ENCODE results near the gene RSRC1.
A peak's percentile ranks its signal among the peaks of the same experiment; 100 is the strongest.
"Not testable (repeated sequence)": the region's sequence is repeated elsewhere in the genome, so short reads cannot be mapped to it uniquely, and the experiment has no call there.

Gene RSRC1

DNA sequence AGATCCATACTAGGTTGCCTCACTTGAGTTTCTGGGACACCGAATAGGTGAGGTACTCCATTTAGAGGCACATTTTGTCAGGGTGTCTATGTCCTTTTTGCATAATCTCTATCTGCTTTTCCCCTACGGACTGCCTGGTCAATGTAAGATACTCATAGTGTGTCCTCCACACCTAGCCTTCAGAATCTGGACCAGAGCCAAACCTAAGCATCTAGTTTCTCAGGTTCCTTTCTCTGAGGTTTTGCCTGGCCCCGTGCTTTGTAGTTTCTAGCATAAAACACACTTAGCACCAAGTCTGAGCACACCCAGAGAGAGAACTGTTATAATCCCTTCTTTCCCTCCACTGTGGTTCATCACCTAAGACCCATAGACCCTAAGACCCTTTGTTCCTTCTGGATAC is 355.2 kb downstream of the RSRC1 start:
- no peak for DNase-seq (ENCODE audit: low read depth)

DNA sequence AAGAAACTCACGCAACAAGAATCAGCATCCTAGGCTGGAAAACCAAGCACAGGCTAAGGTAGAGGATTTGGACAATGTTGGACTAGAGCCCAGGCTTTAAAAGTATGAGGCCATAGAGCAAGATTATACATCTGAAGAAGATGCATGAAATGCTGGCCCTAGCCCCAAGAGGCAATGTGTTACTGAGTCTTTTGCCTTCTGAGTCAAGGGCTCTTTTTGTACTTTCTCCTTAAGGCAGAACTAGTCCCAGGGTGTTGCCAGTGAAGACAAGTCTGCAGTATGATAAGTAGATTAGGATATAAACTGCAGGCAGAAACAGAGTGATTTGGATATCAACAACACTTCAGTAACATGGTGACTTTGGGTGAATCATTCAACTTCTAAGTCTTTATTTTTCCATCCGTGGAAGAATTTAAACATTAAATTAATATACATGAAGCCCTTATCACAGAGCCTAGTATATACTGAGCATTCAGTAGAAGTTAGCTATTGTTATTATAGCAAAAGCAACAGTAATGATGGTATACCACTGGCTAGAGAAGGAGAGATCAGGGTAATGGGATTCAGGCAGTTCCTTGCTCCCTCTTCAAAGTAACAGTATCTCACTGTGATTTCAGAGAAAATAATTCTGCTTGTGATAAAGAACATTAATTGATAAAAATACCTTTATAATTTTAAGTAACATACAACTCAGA is 361.2 kb downstream of the RSRC1 start:
- DNase-seq (ENCODE audit: low read depth) = peak; percentile 8

DNA sequence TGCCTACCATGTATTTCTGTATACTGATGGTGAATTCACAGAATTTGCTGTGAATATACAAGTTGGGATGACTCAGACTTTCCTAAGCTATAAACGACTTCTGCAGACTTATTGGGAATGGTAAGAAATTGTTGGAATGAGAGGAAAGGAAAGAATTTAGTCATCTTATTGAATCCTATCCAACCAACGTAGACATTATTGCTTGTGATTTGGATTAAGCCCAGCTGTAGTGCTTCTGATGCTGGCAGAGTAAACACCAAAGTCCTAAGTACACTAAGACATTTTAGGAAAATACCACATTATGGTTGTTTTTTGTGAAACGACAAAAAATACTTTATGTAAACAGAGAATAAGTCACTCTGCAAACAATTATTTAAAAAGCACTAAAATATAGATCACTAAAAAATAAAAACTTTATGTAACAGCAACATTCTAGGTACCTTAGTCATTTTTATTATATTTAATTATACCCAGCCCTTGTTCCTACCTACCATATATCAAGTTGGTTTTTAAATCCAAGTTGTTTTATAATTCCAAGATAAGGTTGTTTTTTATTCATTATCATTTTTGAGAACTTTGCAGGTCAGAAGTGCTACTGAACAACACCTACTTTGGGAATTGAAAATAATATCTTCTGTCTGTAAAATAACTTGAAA is 361.9 kb downstream of the RSRC1 start:
- DNase-seq (ENCODE audit: low read depth) = peak; percentile 89

DNA sequence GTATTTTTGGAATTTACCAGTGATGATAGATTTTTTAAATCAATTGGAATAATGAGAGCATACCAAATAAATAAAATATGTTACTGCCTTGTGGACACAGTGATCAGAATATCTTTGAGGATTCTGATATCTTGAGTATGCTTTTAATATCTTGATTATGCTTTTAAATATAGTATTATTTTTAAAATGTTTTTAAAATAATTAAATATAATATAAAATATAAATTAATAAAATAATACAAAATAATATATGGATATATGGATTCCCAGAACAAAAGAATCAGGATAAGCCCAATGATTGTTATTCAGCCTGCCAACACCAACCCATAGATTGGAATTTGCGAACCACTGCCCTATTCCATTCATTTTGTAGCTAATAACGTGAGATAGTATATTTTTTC is 369.2 kb downstream of the RSRC1 start:
- no peak for DNase-seq (ENCODE audit: low read depth)

DNA sequence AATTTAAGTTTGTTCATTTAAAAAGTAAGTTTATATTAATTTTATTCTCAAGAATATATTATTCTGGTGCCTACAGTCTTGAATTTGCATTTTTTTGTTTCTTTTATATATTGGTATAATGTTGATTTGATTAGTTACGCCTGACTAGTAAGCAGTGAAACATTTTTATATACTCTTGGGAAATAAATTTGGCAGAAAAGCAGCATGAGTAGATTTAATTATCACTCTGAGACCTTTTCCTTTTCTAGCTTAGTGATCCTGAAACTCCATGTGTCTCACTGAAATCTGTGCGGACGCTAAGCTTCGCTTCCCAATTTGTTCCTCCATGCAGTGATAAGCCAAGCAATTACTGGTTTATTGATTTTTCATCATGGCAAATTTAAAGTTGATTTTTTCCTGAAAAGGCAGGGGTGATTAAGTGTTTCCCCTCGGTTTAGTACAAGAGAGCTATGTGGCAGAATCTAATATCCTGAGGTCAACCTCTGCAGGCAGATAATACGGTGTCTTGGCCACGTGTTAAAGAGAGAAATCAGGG is 373.9 kb downstream of the RSRC1 start:
- DNase-seq (ENCODE audit: low read depth) = no peak

DNA sequence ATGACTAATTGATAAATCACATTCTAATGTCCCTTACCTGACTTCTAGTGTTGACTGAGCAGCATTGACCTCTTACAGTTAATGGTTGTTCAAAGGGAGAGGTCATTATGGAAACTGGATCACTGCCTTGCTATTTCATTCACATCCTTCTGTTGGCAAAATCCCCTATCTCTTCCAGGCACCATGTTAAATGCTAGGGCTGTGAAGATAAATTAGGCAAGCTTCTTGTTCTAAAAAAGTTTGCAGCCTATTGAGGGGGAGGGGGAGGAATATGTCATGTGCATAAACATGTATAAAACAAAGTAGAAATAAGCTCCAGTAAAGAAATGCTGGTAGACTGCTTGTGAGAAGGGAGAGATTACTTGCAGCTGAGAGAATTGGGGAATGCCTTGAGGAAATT is 376.3 kb downstream of the RSRC1 start:
- DNase-seq (ENCODE audit: low read depth) = no peak

DNA sequence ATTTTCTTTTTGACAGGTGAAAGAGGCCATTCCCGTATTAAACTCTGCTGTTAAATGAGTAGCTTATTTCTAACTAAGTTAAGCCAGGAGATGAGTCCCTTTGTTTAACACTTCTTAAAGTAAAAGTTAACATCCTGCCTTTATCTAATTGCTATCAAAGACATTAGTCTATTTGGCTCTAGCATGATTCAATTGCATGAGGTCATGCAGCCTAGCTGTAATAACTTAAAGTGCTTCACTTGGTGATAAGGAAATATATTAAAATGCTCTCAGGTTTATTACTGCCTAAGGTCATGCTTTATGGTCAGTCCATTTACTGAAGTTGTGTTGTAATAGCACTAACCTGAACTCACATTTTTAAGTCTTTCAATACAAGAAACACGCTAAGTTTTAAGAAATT is 378.8 kb downstream of the RSRC1 start:
- DNase-seq (ENCODE audit: low read depth) = peak; percentile 7

DNA sequence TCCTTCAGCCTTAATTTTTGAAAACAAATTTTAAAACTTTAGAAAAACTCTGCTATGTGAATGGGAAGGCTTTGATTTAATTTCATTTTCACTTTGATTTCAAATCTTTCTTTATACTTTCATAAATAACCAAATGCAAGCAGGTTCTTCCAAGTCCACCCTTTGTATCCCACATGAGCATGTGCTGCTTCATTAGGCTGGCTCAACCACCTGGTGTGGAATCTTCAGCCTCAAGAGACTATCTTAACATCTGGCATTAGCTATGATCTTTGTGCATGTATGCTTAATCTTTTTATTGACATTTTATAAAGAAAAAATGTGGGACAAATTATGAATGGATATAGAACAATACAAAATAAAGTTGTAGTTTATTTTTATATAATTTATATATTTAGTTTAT is 379.3 kb downstream of the RSRC1 start:
- DNase-seq (ENCODE audit: low read depth) = no peak

DNA sequence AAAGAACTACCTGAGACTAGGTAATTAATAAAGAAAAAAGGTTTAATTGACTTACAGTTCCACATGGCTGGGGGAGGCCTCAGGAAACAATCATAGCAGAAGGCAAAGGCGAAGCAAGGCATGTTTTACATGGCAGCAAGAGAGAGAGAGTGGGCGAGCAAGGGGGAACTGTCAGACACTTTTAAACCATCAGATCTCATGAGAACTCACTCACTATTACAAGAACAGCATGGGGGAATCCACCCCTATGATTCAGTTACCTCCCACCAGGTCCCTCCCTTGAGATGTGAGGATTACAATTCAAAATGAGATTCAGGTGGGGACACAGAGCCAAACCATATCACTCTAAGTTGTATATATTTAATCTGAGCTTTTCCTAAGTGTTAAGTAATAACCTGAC is 382.1 kb downstream of the RSRC1 start:
- no peak for DNase-seq (ENCODE audit: low read depth)

DNA sequence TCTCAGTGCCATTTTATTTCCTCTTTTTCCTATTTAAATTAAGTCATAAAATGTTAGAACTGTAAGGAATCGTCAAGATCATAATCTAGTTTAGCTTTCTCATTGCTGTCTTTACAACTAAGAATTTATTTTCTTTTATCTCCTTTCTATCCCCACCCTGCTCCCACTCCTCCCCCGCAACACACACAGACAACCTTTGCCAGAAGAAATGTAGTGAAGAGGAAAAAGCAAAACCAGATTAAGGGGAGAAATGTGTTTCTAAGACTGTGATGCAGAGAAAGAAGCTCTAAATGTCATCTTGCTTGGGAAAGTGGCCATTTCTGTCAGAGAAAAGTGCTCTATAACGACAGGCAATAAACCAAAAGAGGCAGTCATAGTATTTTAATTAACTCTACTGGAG is 382.8 kb downstream of the RSRC1 start:
- DNase-seq (ENCODE audit: low read depth) = no peak

DNA sequence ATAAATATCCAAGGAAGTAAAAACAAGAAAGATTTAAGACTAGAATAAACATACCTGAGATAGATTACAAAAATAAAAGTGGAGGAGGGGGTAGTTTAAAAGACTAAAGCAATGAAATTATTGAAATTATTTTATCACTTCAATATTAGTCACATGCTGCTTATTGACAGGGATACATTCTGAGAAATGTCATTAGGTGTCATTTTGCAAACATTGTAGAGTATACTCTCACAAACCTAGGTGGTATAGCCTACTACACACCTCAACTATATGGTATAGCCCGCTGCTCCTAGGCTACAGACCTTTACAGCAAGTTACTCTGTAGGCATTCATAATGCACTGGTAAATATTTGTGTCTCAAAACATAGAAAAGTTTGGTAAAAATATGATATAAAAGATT is 384.0 kb downstream of the RSRC1 start:
- DNase-seq (ENCODE audit: low read depth) = no peak

DNA sequence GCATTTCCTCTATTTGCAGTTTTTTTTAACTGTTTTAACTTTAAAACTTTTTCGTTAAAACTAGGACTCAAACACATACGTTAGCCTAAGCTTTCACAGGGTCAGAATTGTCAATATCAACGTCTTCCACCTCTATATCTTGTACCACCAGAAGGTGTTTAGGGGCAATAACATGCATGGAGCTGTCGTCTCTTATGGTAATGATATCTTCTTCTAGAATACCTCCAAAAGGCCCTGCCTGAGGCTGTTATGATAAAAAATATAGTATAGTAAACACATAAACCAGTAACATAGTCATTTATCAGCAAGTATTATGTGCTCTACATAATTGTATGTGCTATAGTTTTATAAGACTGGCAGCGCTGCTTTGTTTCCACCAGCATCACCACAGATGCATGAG is 384.8 kb downstream of the RSRC1 start:
- no peak for DNase-seq (ENCODE audit: low read depth)

DNA sequence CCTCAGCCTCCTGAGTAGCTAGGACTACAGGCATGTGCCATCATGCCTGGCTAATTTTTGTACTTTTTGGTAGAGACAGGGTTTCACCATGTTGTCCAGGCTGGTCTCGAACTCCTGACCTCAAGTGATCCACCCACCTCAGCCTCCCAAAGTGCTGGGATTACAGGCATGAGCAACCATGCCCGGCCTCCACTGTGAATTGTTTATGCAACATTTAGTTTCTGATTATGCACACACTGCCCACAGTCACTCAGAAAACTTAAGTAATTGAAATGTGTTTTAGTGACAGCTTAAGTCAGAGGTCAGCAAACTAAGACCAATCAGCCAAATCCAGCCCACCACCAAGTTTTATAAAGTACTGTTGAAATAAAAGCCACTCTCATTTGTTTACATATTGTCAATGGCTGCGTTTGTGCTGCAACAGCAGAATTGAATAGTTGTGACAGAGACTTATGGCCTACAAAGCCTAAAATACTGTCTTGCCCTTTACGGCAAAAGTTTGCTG is 385.6 kb downstream of the RSRC1 start:
- not testable (repeated sequence) for DNase-seq (ENCODE audit: low read depth)

DNA sequence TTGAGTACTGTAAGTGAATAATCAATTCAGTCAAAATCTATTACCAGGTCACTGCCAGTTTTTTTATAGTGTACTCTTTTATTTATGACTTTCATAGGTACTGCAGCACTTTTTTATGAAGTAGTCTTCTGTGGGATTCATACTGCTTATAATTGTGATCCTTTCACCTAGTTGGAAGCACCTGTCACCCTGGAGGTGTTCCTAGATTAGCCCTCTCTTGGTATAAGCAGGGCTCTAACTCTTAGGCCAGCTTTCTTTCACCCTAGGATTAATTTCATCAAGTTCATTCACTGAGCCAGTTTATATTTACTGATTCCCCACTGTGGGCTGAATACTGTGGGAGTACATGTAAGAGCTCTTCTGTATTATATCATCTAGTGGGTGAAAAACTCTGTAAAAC is 395.2 kb downstream of the RSRC1 start:
- no peak for DNase-seq (ENCODE audit: low read depth)

DNA sequence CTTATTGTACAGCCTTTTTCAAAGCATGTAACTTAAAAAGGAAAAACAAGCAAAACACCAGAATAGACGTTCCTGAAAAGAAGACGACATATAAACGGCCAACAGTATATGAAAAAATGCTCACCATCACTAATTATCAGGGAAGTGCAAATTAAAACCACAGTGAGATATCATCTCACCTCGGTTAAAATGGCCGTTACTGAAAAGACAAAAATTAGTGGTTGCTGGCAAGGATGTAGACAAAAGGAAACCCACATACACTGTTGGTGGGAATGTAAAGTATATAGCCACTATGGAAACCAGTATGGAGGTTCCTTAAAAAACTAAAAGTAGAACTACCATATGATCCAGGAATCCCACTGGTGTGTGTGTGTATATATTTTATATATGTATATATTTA is 396.6 kb downstream of the RSRC1 start:
- DNase-seq (ENCODE audit: low read depth) = no peak

DNA sequence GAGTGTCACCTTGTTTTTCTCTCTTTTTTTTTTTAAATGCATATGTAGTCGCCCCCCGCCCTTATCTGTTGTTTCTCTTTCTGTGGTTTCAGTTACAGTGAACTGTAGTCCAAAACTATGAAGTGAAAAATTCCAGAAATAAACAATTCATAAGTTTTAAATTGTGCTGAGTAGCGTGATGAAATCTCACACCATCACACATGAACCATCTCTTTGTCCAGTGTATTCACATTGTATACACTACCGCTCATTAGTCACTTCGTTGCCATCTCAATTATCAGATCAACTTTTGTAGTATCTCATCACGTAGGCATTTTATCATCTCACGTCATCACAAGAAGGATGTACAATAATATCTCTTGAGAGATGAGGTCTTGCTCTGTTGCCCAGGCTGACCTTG is 398.6 kb downstream of the RSRC1 start:
- DNase-seq (ENCODE audit: low read depth) = peak; percentile 83

DNA sequence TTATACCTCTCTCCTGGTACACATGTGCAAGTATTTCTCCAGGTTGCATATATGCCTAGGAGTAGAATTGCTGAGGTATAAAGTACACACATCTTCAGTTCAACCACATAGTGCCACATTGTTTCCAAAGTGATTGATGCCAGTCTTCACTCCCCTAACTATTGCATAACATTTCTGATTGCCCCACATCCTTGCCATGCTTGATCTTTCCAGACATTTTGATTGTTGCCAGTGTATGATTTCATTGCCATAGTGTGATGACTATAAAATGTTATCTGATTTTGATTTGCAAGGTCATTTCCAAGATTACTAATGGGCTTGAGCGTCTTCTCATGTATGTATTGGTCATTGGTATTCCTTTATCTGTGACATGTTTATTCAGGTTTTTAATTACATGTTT is 400.0 kb downstream of the RSRC1 start:
- DNase-seq (ENCODE audit: low read depth) = no peak

DNA sequence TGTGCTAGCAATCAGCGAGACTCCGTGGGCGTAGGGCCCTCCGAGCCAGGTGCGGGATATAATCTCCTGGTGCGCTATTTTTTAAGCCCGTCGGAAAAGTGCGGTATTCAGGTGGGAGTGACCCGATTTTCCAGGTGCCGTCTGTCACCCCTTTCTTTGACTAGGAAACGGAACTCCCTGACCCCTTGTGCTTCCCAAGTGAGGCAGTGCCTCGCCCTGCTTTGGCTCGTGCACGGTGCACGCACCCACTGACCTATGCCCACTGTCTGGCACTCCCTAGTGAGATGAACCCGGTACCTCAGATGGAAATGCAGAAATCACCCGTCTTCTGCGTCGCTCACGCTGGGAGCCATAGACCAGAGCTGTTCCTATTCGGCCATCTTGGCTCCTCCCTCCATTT is 406.8 kb downstream of the RSRC1 start:
- not testable (repeated sequence) for DNase-seq (ENCODE audit: low read depth)

DNA sequence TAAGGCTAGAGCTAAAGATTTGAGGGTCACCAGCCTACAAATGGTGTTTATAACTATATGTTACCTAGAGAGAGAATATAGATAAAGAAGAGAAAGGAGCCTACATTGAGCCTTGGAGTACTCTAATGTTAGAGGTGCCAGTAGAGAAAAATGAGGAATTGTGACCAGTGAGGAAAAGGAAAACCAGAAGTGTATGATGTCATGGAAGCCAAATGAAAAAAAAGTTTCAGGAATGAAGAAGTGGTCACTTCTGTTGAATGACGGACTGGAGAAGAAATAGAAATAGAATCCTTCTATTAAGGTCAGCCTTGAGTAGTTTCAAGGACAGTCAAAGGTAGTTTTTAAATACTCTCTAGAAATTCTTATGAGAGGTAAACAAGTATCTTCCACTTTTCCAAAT is 409.9 kb downstream of the RSRC1 start:
- no peak for DNase-seq (ENCODE audit: low read depth)

DNA sequence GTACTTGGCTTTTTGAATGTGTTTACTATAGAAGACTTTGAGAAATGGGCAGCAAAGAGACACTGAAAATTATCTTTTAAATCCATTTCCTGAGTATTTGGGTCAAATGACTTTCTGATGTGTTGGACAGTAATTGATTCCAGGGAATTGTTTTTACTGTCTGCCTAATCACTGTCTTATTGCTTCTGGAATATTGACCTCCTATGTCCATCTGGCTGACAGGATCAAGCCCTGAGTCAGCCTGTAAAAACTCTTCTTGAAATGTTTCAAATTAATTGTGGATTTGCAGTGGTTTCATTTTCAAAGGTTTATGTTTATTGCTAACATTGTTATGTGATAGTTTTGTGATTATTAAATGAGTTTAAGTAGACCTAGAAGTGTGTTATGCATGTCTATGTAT is 410.5 kb downstream of the RSRC1 start:
- no peak for DNase-seq (ENCODE audit: low read depth)

DNA sequence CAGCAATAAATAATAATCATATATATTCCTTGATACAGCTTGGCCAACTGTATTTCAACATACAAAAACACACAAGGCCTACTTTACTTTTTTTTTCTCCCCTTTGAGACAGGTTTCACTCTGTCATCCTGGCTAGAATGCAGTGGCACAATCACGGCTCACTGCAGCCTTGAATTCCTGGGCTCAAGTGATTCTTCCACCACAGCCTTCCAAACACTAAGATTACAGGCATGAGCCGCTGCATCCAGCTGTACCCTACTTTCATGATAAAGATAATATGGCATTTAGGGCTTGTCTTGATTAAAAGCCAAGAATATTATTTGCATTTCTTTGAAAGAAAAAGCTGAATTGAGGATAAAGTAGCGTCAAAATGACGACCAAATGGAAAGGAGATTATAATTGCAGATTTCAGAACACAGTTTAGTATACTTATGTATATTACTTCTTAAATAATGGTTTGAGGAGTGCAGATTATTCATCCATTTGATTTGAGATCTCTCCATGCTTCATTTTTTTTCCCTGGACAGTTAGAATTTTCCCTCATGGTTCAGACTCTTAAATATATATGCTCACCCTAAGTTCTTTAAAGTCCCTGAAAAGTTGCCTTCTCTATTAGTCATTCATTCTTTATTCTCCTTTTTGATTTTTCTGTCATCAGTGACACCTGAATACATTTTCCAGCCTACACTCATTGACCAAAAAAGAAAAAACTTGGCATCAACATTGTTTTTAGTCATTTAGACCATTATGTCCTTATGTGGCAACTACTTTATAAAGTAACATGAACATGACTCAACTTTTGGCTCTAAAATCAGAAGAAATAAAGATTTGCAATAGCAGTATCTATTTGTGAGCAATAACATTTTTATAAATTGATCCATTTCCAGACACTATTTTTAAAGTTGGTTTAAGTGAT is 412.6 kb downstream of the RSRC1 start:
- DNase-seq (ENCODE audit: low read depth) = peak; percentile 28

DNA sequence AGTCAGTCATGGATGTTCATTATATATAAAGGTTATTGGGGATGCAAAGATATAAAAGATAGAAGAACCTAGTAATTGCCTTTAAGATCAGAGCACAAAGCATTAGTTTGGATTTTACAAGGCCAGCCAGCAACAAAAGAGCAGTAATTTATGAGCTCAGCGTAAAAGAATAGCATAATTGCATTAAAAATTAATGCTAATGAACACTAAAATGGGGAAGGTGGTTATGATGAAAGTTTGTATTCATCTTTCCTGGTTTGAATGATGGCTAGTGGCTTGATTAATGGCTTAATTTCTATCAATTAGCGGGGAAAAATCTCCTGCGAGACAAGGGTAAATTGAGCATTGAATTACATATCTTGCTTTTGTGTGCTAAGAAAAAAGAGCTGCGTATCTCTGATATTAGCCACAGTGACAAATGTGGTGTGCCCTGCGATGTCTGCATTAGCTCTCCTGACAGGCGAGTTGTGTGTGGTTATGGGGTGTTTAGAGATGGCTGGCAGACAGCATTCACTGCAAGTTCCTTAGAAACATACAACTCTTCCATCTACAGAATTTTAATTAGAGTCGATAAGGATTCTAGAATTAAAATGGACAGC is 418.3 kb downstream of the RSRC1 start:
- no peak for DNase-seq (ENCODE audit: low read depth)
